Lung (tissue), 12 donors: Measurements from ENCODE around the gene RBSN. TPM values are rescaled to one million over a fixed set of nuclear protein-coding genes. Genes with fewer than 3 reads are reported as not detected.

Experiments used
- ATAC-seq: fragments of 200-7000 bp; cut with Tn5 transposase; one replicate; pipeline ENCODE4 v1.9.1; 2020; ENCODE audit warnings: moderate number of reproducible peaks; ENCODE audit not compliant: insufficient read depth, low FRiP score
- DNase-seq, 3 donors: peaks; one replicate each; pipeline ENCODE4 v3.0.0-alpha.2; 2013 to 2017
- H3K27ac ChIP-seq, 2 donors: one replicate each; pipeline ENCODE4 v1.5.1; 2013; ENCODE audit warnings: mild to moderate bottlenecking in 2 of 2, moderate library complexity in 2 of 2, control low read depth in 1 of 2, inconsistent platforms in 1 of 2, low read depth in 1 of 2, low read length in 1 of 2
- H3K27me3 ChIP-seq, 3 donors: one replicate each; pipeline ENCODE4 v1.5.1; 2013; ENCODE audit warnings: low read length in 2 of 3; ENCODE audit not compliant: control insufficient read depth in 3 of 3, insufficient read depth in 3 of 3
- H3K36me3 ChIP-seq, 4 donors: one replicate each; pipeline ENCODE4 v1.5.1; 2013; ENCODE audit warnings: low read length in 4 of 4, mild to moderate bottlenecking in 1 of 4, moderate library complexity in 1 of 4; ENCODE audit not compliant: control insufficient read depth in 4 of 4, insufficient read depth in 4 of 4
- H3K4me1 ChIP-seq, 5 donors: one replicate each; pipeline ENCODE4 v1.5.1; 2013; ENCODE audit warnings: low read length in 5 of 5, mild to moderate bottlenecking in 2 of 5, moderate library complexity in 1 of 5; ENCODE audit not compliant: control insufficient read depth in 5 of 5, insufficient read depth in 5 of 5
- H3K4me3 ChIP-seq: one replicate; pipeline ENCODE4 v1.5.1; 2013; ENCODE audit warnings: mild to moderate bottlenecking, control low read depth, moderate library complexity
- H3K9ac ChIP-seq, 2 donors: one replicate each; pipeline ENCODE4 v1.5.1; 2013; ENCODE audit warnings: low read length in 2 of 2, control low read depth in 1 of 2; ENCODE audit not compliant: insufficient read depth in 1 of 2
- H3K9me3 ChIP-seq, 4 donors: one replicate each; pipeline ENCODE4 v1.5.1; 2013; ENCODE audit warnings: low read length in 3 of 4, mild to moderate bottlenecking in 1 of 4, moderate library complexity in 1 of 4; ENCODE audit not compliant: control insufficient read depth in 4 of 4, insufficient read depth in 3 of 4
- CTCF ChIP-seq: IDR thresholded peaks from 2 replicates; pipeline ENCODE4 v1.5.1; 2012; ENCODE audit warnings: mild to moderate bottlenecking; ENCODE audit errors: control extremely low read depth, extremely low read depth
- WGBS, 2 donors: extraction: QIAGEN DNeasy Blood & Tissue Kit; methylation state at CpG; one replicate each; pipeline ENCODE4 v1.1.7; 2013; 5-methylcytosine and 5-hydroxymethylcytosine counted together
- polyA plus RNA-seq, 2 donors: library from polyadenylated mRNA; stranded (reverse); fragments of 200-250 nt; gene quantifications; one replicate each; pipeline ENCODE4 v1.2.1, GENCODE V29; 2013
- total RNA-seq, 2 donors: library from RNA; depleted of rRNA in 1 of 2; stranded (reverse); fragments of >200 nt in 1 of 2; gene quantifications; one replicate each; pipeline ENCODE4 v1.2.1, GENCODE V29; 2014 to 2021
- donor health status: control.
- donor health status: control.
- donor health status: Bipolar disorder and iron deficiency.
- donor health status: healthy.
- donor health status: DM: yes; HTN: yes; CAD: no.

RBSN gene
- total and polyA plus RNA-seq, 4 donors = 7.9 to 33.8 (median 17.4) TPM

GRCh38 chr3:15096046-15096445 is 2.9 kb downstream of the RBSN start:
- ATAC-seq = no peak
- no peak overlapping the region for H3K9ac ChIP-seq
- H3K36me3 ChIP-seq = peaks cover 9 to 31% (median 21%) of the 10 kb centered on the region in 4 donors
- no peaks in the 10 kb centered on the region for H3K9me3 ChIP-seq
- peak overlapping the region in 1 of 2 donors; percentile 9 for H3K27ac ChIP-seq
- H3K4me1 ChIP-seq = peaks cover 0 to 13% (median 7%) of the 10 kb centered on the region in 5 donors
- H3K4me3 ChIP-seq = no peak overlapping the region
- DNase-seq = peak in 2 of 3 donors; percentile 16 to 19
- no peaks in the 10 kb centered on the region for H3K27me3 ChIP-seq
- 40 to 60% methylated on average over 3 of the region's 3 CpGs for WGBS, 2 donors
- no peak for TF ChIP-seq CTCF

- Histone ChIP-seq H3K27ac (no peak overlapping the region), H3K9ac (no peak overlapping the region), H3K27me3 (no peaks in the 10 kb centered on the region), H3K4me1 (peaks cover 0 to 8% (median 7%) of the 10 kb centered on the region in 5 donors), H3K4me3 (no peak overlapping the region), H3K9me3 (no peaks in the 10 kb centered on the region), H3K36me3 (peaks cover 12 to 37% (median 26%) of the 10 kb centered on the region in 4 donors)
- TF ChIP-seq CTCF = no peak
- DNase-seq (no peak), ATAC-seq (no peak)
- 42 to 80% methylated on average over 5 of the region's 5 CpGs for WGBS, 2 donors
Measured at GRCh38 chr3:15094187-15094875, 4.6 kb downstream of the RBSN start.

- DNase-seq = peak in 1 of 3 donors; percentile 9
- peaks cover 0 to 3% (median 2%) of the 10 kb centered on the region in 5 donors for H3K4me1 ChIP-seq
- no peaks in the 10 kb centered on the region for H3K27me3 ChIP-seq
- H3K9me3 ChIP-seq = no peaks in the 10 kb centered on the region
- ATAC-seq = no peak
- peaks cover 15 to 46% (median 24%) of the 10 kb centered on the region in 4 donors for H3K36me3 ChIP-seq
- WGBS, 2 donors = 86 to 97% methylated on average over 1 of the region's 1 CpG
- TF ChIP-seq CTCF = no peak
- H3K27ac ChIP-seq = no peak overlapping the region
- no peak overlapping the region for H3K4me3 ChIP-seq
- H3K9ac ChIP-seq = no peak overlapping the region
Measured at GRCh38 chr3:15092686-15093085, 6.3 kb downstream of the RBSN start.

- ATAC-seq = no peak
- H3K9me3 ChIP-seq = no peaks in the 10 kb centered on the region
- no peak overlapping the region for H3K27ac ChIP-seq
- H3K36me3 ChIP-seq = peaks cover 15 to 50% (median 26%) of the 10 kb centered on the region in 4 donors
- no peak overlapping the region for H3K9ac ChIP-seq
- 73 to 84% methylated on average over 5 of the region's 5 CpGs for WGBS, 2 donors
- no peak for DNase-seq
- H3K4me3 ChIP-seq = no peak overlapping the region
- TF ChIP-seq CTCF = no peak
- peaks cover 0 to 2% (median 0%) of the 10 kb centered on the region in 5 donors for H3K4me1 ChIP-seq
- H3K27me3 ChIP-seq = no peaks in the 10 kb centered on the region
Measured at GRCh38 chr3:15091575-15091974, 7.4 kb downstream of the RBSN start.
